ENCODE results near the gene PRSS50.

The PRSS50 gene

GRCh38 chr3:46680298-46680826, 37.3 kb downstream of the PRSS50 start:
- Histone ChIP-seq H3K4me3 (ENCODE audit: low read depth, low read length) (no peak overlapping the region), H3K4me1 (no peaks in the 10 kb centered on the region), H3K36me3 (no peaks in the 10 kb centered on the region), H3K27me3 (no peaks in the 10 kb centered on the region), H3K9me3 (no peaks in the 10 kb centered on the region)
- no peak for TF ChIP-seq CTCF (IDR thresholded peaks at IDR 0.05; ENCODE audit: low read depth, low read length)
- DNase-seq = no peak

GRCh38 chr3:46679681-46680080, 38.0 kb downstream of the PRSS50 start:
- Histone ChIP-seq H3K9me3 (no peaks in the 10 kb centered on the region), H3K4me3 (ENCODE audit: low read depth, low read length) (no peak overlapping the region), H3K36me3 (no peaks in the 10 kb centered on the region), H3K27me3 (no peaks in the 10 kb centered on the region), H3K4me1 (no peaks in the 10 kb centered on the region)
- no peak for DNase-seq
- TF ChIP-seq CTCF (IDR thresholded peaks at IDR 0.05; ENCODE audit: low read depth, low read length) = no peak

- Histone ChIP-seq H3K9me3 (no peaks in the 10 kb centered on the region), H3K36me3 (no peaks in the 10 kb centered on the region), H3K27me3 (no peaks in the 10 kb centered on the region), H3K4me1 (no peaks in the 10 kb centered on the region), H3K4me3 (ENCODE audit: low read depth, low read length) (no peak overlapping the region)
- no peak for DNase-seq
- TF ChIP-seq CTCF (IDR thresholded peaks at IDR 0.05; ENCODE audit: low read depth, low read length) = no peak
Observed at GRCh38 chr3:46678280-46678679, 39.4 kb downstream of the PRSS50 start.

- no peaks in the 10 kb centered on the region for H3K27me3 ChIP-seq
- DNase-seq = no peak
- no peaks in the 10 kb centered on the region for H3K9me3 ChIP-seq
- TF ChIP-seq CTCF (IDR thresholded peaks at IDR 0.05; ENCODE audit: low read depth, low read length) = no peak
- no peak overlapping the region for H3K4me3 ChIP-seq (ENCODE audit: low read depth, low read length)
- no peaks in the 10 kb centered on the region for H3K4me1 ChIP-seq
- H3K36me3 ChIP-seq = no peaks in the 10 kb centered on the region
Observed at GRCh38 chr3:46677411-46677726, 40.3 kb downstream of the PRSS50 start.

- no peaks in the 10 kb centered on the region for H3K4me1 ChIP-seq
- no peaks in the 10 kb centered on the region for H3K9me3 ChIP-seq
- no peak for DNase-seq
- no peak for TF ChIP-seq CTCF (IDR thresholded peaks at IDR 0.05; ENCODE audit: low read depth, low read length)
- H3K27me3 ChIP-seq = no peaks in the 10 kb centered on the region
- H3K4me3 ChIP-seq (ENCODE audit: low read depth, low read length) = no peak overlapping the region
- no peaks in the 10 kb centered on the region for H3K36me3 ChIP-seq
Observed at GRCh38 chr3:46676601-46677410, 40.9 kb downstream of the PRSS50 start.

- DNase-seq = no peak
- Histone ChIP-seq H3K4me3 (ENCODE audit: low read depth, low read length) (no peak overlapping the region), H3K36me3 (no peaks in the 10 kb centered on the region), H3K4me1 (no peaks in the 10 kb centered on the region), H3K27me3 (no peaks in the 10 kb centered on the region), H3K9me3 (no peaks in the 10 kb centered on the region)
- no peak for TF ChIP-seq CTCF (IDR thresholded peaks at IDR 0.05; ENCODE audit: low read depth, low read length)
Observed at GRCh38 chr3:46675843-46676567, 41.7 kb downstream of the PRSS50 start.
